Hepatocyte (in vitro differentiated cells): ENCODE results near the gene FAM240A. TPM values are rescaled to one million over a fixed set of nuclear protein-coding genes. Genes with fewer than 3 reads are reported as not detected.

ENCODE experiments used
- DNase-seq: peaks from one replicate; pipeline ENCODE4 v3.0.0-alpha.2; 2016; ENCODE audit warnings: low spot score
- H2AFZ ChIP-seq: fragments of 200-600 bp; sonication (generic); 2 replicates; pipeline ENCODE4 v1.6.0; 2016; ENCODE audit warnings: antibody characterized with exemption, mild to moderate bottlenecking
- H3K27ac ChIP-seq: fragments of 200-600 bp; sonication (generic); 2 replicates; pipeline ENCODE4 v1.5.1; 2016; ENCODE audit warnings: mild to moderate bottlenecking
- H3K27me3 ChIP-seq: fragments of 200-600 bp; sonication (generic); 2 replicates; pipeline ENCODE4 v1.6.1; 2016
- H3K36me3 ChIP-seq: fragments of 200-600 bp; sonication (generic); replicated peaks from 2 replicates; pipeline ENCODE4 v1.5.1; 2016; ENCODE audit warnings: low read depth; ENCODE audit not compliant: insufficient read depth
- H3K4me1 ChIP-seq: fragments of 200-600 bp; sonication (generic); 2 replicates; pipeline ENCODE4 v1.5.1; 2016; ENCODE audit warnings: mild to moderate bottlenecking, moderate library complexity; ENCODE audit not compliant: insufficient read depth
- H3K4me2 ChIP-seq: fragments of 200-600 bp; sonication (generic); 2 replicates; pipeline ENCODE4 v1.6.0; 2016
- H3K4me3 ChIP-seq: fragments of 200-600 bp; sonication (generic); 2 replicates; pipeline ENCODE4 v1.5.1; 2016; ENCODE audit warnings: mild to moderate bottlenecking
- H3K79me2 ChIP-seq: fragments of 200-600 bp; sonication (generic); 2 replicates; pipeline ENCODE4 v1.6.0; 2017; ENCODE audit warnings: mild to moderate bottlenecking
- H3K9me2 ChIP-seq: fragments of 200-600 bp; sonication (generic); replicated peaks from 2 replicates; pipeline ENCODE4 v1.6.0; 2017; ENCODE audit warnings: mild to moderate bottlenecking; ENCODE audit not compliant: insufficient read depth
- H3K9me3 ChIP-seq: fragments of 200-600 bp; sonication (generic); 2 replicates; pipeline ENCODE4 v1.5.1; 2016; ENCODE audit warnings: low read depth, mild to moderate bottlenecking
- H4K20me1 ChIP-seq: fragments of 200-600 bp; sonication (generic); 2 replicates; pipeline ENCODE4 v1.6.0; 2016; ENCODE audit warnings: mild to moderate bottlenecking; ENCODE audit not compliant: insufficient read depth, poor library complexity, severe bottlenecking
- CTCF ChIP-seq: fragments of 200-600 bp; sonication (generic); IDR thresholded peaks from 2 replicates; pipeline ENCODE4 v1.5.1; 2016; ENCODE audit warnings: antibody characterized with exemption, mild to moderate bottlenecking; ENCODE audit not compliant: poor library complexity
- EZH2 ChIP-seq: fragments of 200-600 bp; sonication (generic); IDR thresholded peaks from 2 replicates; pipeline ENCODE4 v1.6.1; 2016; ENCODE audit warnings: antibody characterized with exemption, mild to moderate bottlenecking, borderline replicate concordance
- EZH2phosphoT487 ChIP-seq: fragments of 200-600 bp; sonication (generic); IDR thresholded peaks from one replicate; pipeline ENCODE4 v1.6.1; 2018; ENCODE audit warnings: antibody characterized with exemption, mild to moderate bottlenecking, low read depth, moderate library complexity; ENCODE audit not compliant: unreplicated experiment, severe bottlenecking
- WGBS: methylation state at CpG from one replicate; pipeline ENCODE4 v1.1.6; 2016; ENCODE audit warnings: low lambda C conversion rate; ENCODE audit errors: missing lambda C conversion rate; 5-methylcytosine and 5-hydroxymethylcytosine counted together
- polyA plus RNA-seq: library from polyadenylated mRNA; unstranded; fragments of >200 nt; fragmentation: Nextera tagmentation; extraction: Ambion mirVana; gene quantifications from 2 replicates; pipeline ENCODE4 v1.2.1, GENCODE V29; 2016
- total RNA-seq: library from RNA; depleted of rRNA; stranded (reverse); fragments of >200 nt; gene quantifications from 2 replicates; pipeline ENCODE4 v1.2.3, GENCODE V29; 2014

The FAM240A gene
- total and polyA plus RNA-seq, 2 experiments from 2014 or later, result not detected

GRCh38 chr3:46617941-46618340 lies 5.6 kb downstream of the FAM240A start:
- H3K27me3 ChIP-seq, result no peaks in the 10 kb centered on the region
- H3K27ac ChIP-seq, result no peak overlapping the region
- 94% methylated on average over 3 of the region's 3 CpGs for WGBS
- H2AFZ ChIP-seq, result no peak overlapping the region
- no peaks in the 10 kb centered on the region for H3K9me3 ChIP-seq
- no peaks in the 10 kb centered on the region for H4K20me1 ChIP-seq
- no peaks in the 10 kb centered on the region for H3K4me1 ChIP-seq
- no peak overlapping the region for H3K4me2 ChIP-seq
- no peaks in the 10 kb centered on the region for H3K79me2 ChIP-seq
- no peak overlapping the region for H3K4me3 ChIP-seq
- H3K36me3 ChIP-seq, result no peaks in the 10 kb centered on the region
- DNase-seq, result no peak
- no peaks in the 10 kb centered on the region for H3K9me2 ChIP-seq
- TF ChIP-seq CTCF (no peak), EZH2 (no peak)

GRCh38 chr3:46619845-46620778 lies 7.8 kb downstream of the FAM240A start:
- Histone ChIP-seq H3K36me3 (no peaks in the 10 kb centered on the region), H3K4me3 (no peak overlapping the region), H3K4me2 (no peak overlapping the region), H3K9me3 (no peaks in the 10 kb centered on the region), H2AFZ (no peak overlapping the region), H3K79me2 (no peaks in the 10 kb centered on the region), H3K9me2 (no peaks in the 10 kb centered on the region), H4K20me1 (no peaks in the 10 kb centered on the region), H3K27ac (no peak overlapping the region), H3K4me1 (peaks cover 3% of the 10 kb centered on the region), H3K27me3 (no peaks in the 10 kb centered on the region)
- no peak for TF ChIP-seq CTCF
- TF ChIP-seq EZH2phosphoT487, result no peak
- no peak for TF ChIP-seq EZH2
- no peak for DNase-seq
- 78% methylated on average over 8 of the region's 8 CpGs for WGBS

- no peaks in the 10 kb centered on the region for H3K27me3 ChIP-seq
- H3K9me2 ChIP-seq, result no peaks in the 10 kb centered on the region
- H3K79me2 ChIP-seq, result no peaks in the 10 kb centered on the region
- TF ChIP-seq CTCF, result no peak
- no peak for TF ChIP-seq EZH2phosphoT487
- TF ChIP-seq EZH2, result no peak
- DNase-seq, result no peak
- H3K9me3 ChIP-seq, result no peaks in the 10 kb centered on the region
- peak overlapping the region; percentile 84 for H3K27ac ChIP-seq
- peaks cover 41% of the 10 kb centered on the region for H3K4me1 ChIP-seq
- WGBS, result 52% methylated on average over 2 of the region's 2 CpGs
- H2AFZ ChIP-seq, result no peak overlapping the region
- H3K4me3 ChIP-seq, result no peak overlapping the region
- H3K4me2 ChIP-seq, result no peak overlapping the region
- no peaks in the 10 kb centered on the region for H4K20me1 ChIP-seq
- H3K36me3 ChIP-seq, result no peaks in the 10 kb centered on the region
Observed at GRCh38 chr3:46624533-46624932, 12.2 kb downstream of the FAM240A start.
